H9 (cell line): ENCODE results near the gene CHRDL1. TPM values are rescaled to one million over a fixed set of nuclear protein-coding genes. Genes with fewer than 3 reads are reported as not detected.

Experiments used
- DNase-seq: peaks from one replicate; pipeline ENCODE4 v3.0.0-alpha.2; 2017
- H2AFZ ChIP-seq: one replicate; pipeline ENCODE4 v1.6.1; 2013; ENCODE audit warnings: mild to moderate bottlenecking, low read length, control low read depth, moderate library complexity
- H2AK5ac ChIP-seq: 2 replicates; pipeline ENCODE4 v1.6.1; 2013; ENCODE audit warnings: low read length, control low read depth, mixed read lengths; ENCODE audit not compliant: insufficient read length
- H2BK120ac ChIP-seq: one replicate; pipeline ENCODE4 v1.6.1; 2013; ENCODE audit warnings: low read depth, mild to moderate bottlenecking, low read length, control low read depth, inconsistent platforms; ENCODE audit not compliant: poor library complexity, severe bottlenecking
- H2BK12ac ChIP-seq: 2 replicates; pipeline ENCODE4 v1.6.1; 2013; ENCODE audit warnings: low read length, control low read depth, mixed read lengths, low read depth; ENCODE audit not compliant: insufficient read length
- H2BK15ac ChIP-seq: 2 replicates; pipeline ENCODE4 v1.6.1; 2013; ENCODE audit warnings: low read depth, low read length, control low read depth
- H2BK20ac ChIP-seq: one replicate; pipeline ENCODE4 v1.6.1; 2013; ENCODE audit warnings: low read depth, mild to moderate bottlenecking, low read length, control low read depth, inconsistent platforms; ENCODE audit not compliant: poor library complexity, severe bottlenecking
- H2BK5ac ChIP-seq: 2 replicates; pipeline ENCODE4 v1.6.1; 2013; ENCODE audit warnings: low read length, control low read depth, mixed read lengths; ENCODE audit not compliant: insufficient read length
- H3K14ac ChIP-seq: 2 replicates; pipeline ENCODE4 v1.6.1; 2013; ENCODE audit warnings: low read length, control low read depth; ENCODE audit not compliant: insufficient read depth
- H3K18ac ChIP-seq: 2 replicates; pipeline ENCODE4 v1.6.1; 2013; ENCODE audit warnings: low read depth, mild to moderate bottlenecking, mixed read lengths, low read length, control low read depth; ENCODE audit not compliant: insufficient read length
- H3K23ac ChIP-seq: 2 replicates; pipeline ENCODE4 v1.6.1; 2013; ENCODE audit warnings: low read length, control low read depth, mixed read lengths, low read depth; ENCODE audit not compliant: insufficient read length
- H3K23me2 ChIP-seq: 2 replicates; pipeline ENCODE4 v1.6.1; 2013; ENCODE audit warnings: low read depth, mild to moderate bottlenecking, mixed read lengths, low read length, control low read depth; ENCODE audit not compliant: insufficient read length, poor library complexity, severe bottlenecking
- H3K27ac ChIP-seq: 2 replicates; pipeline ENCODE4 v1.5.1; 2013; ENCODE audit warnings: low read length, control low read depth, mixed read lengths, low read depth; ENCODE audit not compliant: insufficient read length
- H3K27me3 ChIP-seq: 2 replicates; pipeline ENCODE4 v1.6.1; 2013; ENCODE audit warnings: low read length, control low read depth, inconsistent platforms; ENCODE audit not compliant: insufficient read depth
- H3K4ac ChIP-seq: 2 replicates; pipeline ENCODE4 v1.6.1; 2013; ENCODE audit warnings: low read depth, mild to moderate bottlenecking, control low read depth, inconsistent platforms, low read length, moderate library complexity
- H3K4me1 ChIP-seq: 2 replicates; pipeline ENCODE4 v1.6.1; 2013; ENCODE audit warnings: low read length, control low read depth, inconsistent platforms; ENCODE audit not compliant: insufficient read depth
- H3K4me2 ChIP-seq: 2 replicates; pipeline ENCODE4 v1.6.1; 2013; ENCODE audit warnings: low read length, control low read depth, mixed read lengths; ENCODE audit not compliant: insufficient read length, insufficient read depth
- H3K56ac ChIP-seq: 2 replicates; pipeline ENCODE4 v1.6.1; 2013; ENCODE audit warnings: low read depth, mild to moderate bottlenecking, mixed read lengths, low read length, control low read depth; ENCODE audit not compliant: insufficient read length
- H3K79me1 ChIP-seq: 2 replicates; pipeline ENCODE4 v1.6.1; 2013; ENCODE audit warnings: low read depth, mild to moderate bottlenecking, moderate library complexity, low read length, control low read depth, inconsistent platforms; ENCODE audit not compliant: insufficient read depth, poor library complexity, severe bottlenecking
- H3K79me2 ChIP-seq: 2 replicates; pipeline ENCODE4 v1.6.1; 2013; ENCODE audit warnings: low read length, control low read depth, inconsistent platforms; ENCODE audit not compliant: insufficient read depth
- H3K9ac ChIP-seq: 2 replicates; pipeline ENCODE4 v1.6.1; 2013; ENCODE audit warnings: low read length, control low read depth, mixed read lengths; ENCODE audit not compliant: insufficient read length; ENCODE audit errors: extremely low read depth
- H3K9me3 ChIP-seq: one replicate; pipeline ENCODE4 v1.6.1; 2013; ENCODE audit warnings: low read depth, low read length, inconsistent platforms; ENCODE audit not compliant: control insufficient read depth
- H3T11ph ChIP-seq: one replicate; pipeline ENCODE4 v1.6.1; 2013; ENCODE audit warnings: mild to moderate bottlenecking, low read length, control low read depth, inconsistent platforms
- H4K20me1 ChIP-seq: one replicate; pipeline ENCODE4 v1.6.1; 2013; ENCODE audit not compliant: control insufficient read depth, insufficient read length, insufficient read depth
- H4K5ac ChIP-seq: 2 replicates; pipeline ENCODE4 v1.6.1; 2013; ENCODE audit warnings: low read depth, mild to moderate bottlenecking, mixed read lengths, low read length, control low read depth; ENCODE audit not compliant: insufficient read length
- H4K8ac ChIP-seq: replicated peaks from 2 replicates; pipeline ENCODE4 v1.6.1; 2013; ENCODE audit warnings: low read length, control low read depth, mixed read lengths, low read depth; ENCODE audit not compliant: insufficient read length
- H4K91ac ChIP-seq: 2 replicates; pipeline ENCODE4 v1.6.1; 2013; ENCODE audit warnings: low read depth, mild to moderate bottlenecking, moderate library complexity, mixed read lengths, low read length, control low read depth; ENCODE audit not compliant: insufficient read length
- H3K27ac Mint-ChIP-seq, 3 experiments: 2 replicates in 2 of 3; 3 replicates in 1 of 3; pipeline ENCODE4 v1.8.0; 2020 to 2021; ENCODE audit warnings: mixed read lengths in 3 of 3, mild to moderate bottlenecking in 1 of 3, moderate library complexity in 1 of 3
- H3K27me3 Mint-ChIP-seq: 2 replicates; pipeline ENCODE4 v1.8.0; 2021; ENCODE audit warnings: low read depth, mild to moderate bottlenecking, moderate library complexity, mixed read lengths
- H3K36me3 Mint-ChIP-seq, 3 experiments: 2 replicates in 2 of 3; 3 replicates in 1 of 3; pipeline ENCODE4 v1.8.0; 2020 to 2021; ENCODE audit warnings: low read depth in 3 of 3, mixed read lengths in 3 of 3; ENCODE audit not compliant: insufficient read depth in 1 of 3
- H3K4me1 Mint-ChIP-seq, 2 experiments: 2 replicates each; pipeline ENCODE4 v1.8.0; 2020; ENCODE audit warnings: mixed read lengths in 2 of 2
- H3K4me3 Mint-ChIP-seq, 2 experiments: 2 replicates in 1 of 2; 3 replicates in 1 of 2; pipeline ENCODE4 v1.8.0; 2020 to 2021; ENCODE audit warnings: mild to moderate bottlenecking in 2 of 2, mixed read lengths in 2 of 2, moderate library complexity in 1 of 2
- H3K9me3 Mint-ChIP-seq, 2 experiments: 2 replicates in 1 of 2; 3 replicates in 1 of 2; pipeline ENCODE4 v1.8.0; 2020; ENCODE audit warnings: mild to moderate bottlenecking in 2 of 2, mixed read lengths in 2 of 2, moderate library complexity in 1 of 2
- WGBS: extraction: QIAGEN DNeasy Blood & Tissue Kit; methylation state at CpG from one replicate; pipeline ENCODE4 v1.1.7; 2013; ENCODE audit warnings: missing lambda C conversion rate, low lambda C conversion rate, mixed read lengths; ENCODE audit not compliant: insufficient read length; ENCODE audit errors: extremely low coverage; 5-methylcytosine and 5-hydroxymethylcytosine counted together
- total RNA-seq: library from RNA; stranded (reverse); gene quantifications from 2 replicates; pipeline ENCODE4 v1.2.1, GENCODE V29; 2021
- TF ChIP-seq, protein P1 (sequence below): fragments of 200-600 bp; sonication (generic); conservative IDR thresholded peaks from 3 replicates; pipeline ENCODE4 v1.8.0; 2021; ENCODE audit warnings: antibody characterized with exemption, mild to moderate bottlenecking

The CHRDL1 gene
- total RNA-seq, 1 experiment from 2014 or later: 11.8 TPM

DNA sequence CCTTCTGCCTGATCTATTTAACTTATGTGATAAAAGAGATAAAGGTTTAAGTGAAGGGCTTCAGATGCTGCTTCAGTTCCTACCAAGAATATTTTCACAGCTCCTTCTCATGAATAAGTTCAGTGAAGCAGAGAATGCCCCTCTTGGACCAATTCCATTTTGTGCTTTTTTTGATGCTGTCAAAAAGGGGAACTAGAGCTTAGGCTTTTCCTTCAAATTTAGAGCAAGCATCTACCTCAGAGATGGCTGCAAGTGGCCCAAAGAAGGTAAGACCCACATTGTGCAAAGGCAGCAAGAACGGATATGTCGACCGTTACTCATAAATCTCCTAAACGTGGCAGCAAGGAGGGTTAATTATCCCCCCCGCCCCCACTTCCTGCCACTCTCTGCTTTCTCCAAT lies 4.5 kb downstream of the CHRDL1 start:
- Histone ChIP-seq H3K4ac (no peak overlapping the region), H3K23me2 (peaks cover 8% of the 10 kb centered on the region), H3K27ac (no peak overlapping the region), H2BK20ac (no peak overlapping the region), H3K56ac (no peak overlapping the region), H3K14ac (no peak overlapping the region), H2BK12ac (no peak overlapping the region), H2AFZ (no peak overlapping the region), H3K23ac (no peak overlapping the region), H2BK5ac (no peak overlapping the region), H4K20me1 (no peaks in the 10 kb centered on the region), H3K4me1 (peaks cover 2% of the 10 kb centered on the region; the same call in 1 of the 2 replicates), H2BK15ac (no peak overlapping the region), H4K5ac (no peak overlapping the region), H2BK120ac (no peak overlapping the region), H2AK5ac (no peak overlapping the region), H4K91ac (no peak overlapping the region), H3K9ac (no peak overlapping the region), H3T11ph (no peak overlapping the region), H3K9me3 (no peaks in the 10 kb centered on the region), H4K8ac (no peak overlapping the region), H3K79me1 (no peaks in the 10 kb centered on the region), H3K18ac (no peak overlapping the region), H3K4me2 (no peak overlapping the region), H3K79me2 (no peaks in the 10 kb centered on the region), H3K27me3 (no peaks in the 10 kb centered on the region)
- Mint-ChIP-seq H3K4me1 (peaks cover 9 to 14% of the 10 kb centered on the region in 2 experiments), H3K4me3 (no peak overlapping the region), H3K27ac (no peak overlapping the region), H3K9me3 (no peaks in the 10 kb centered on the region), H3K27me3 (peaks cover 19% of the 10 kb centered on the region), H3K36me3 (no peaks in the 10 kb centered on the region)
- WGBS: no CpG with 5 or more reads among the region's 5 CpGs
- TF ChIP-seq, protein P1, sequence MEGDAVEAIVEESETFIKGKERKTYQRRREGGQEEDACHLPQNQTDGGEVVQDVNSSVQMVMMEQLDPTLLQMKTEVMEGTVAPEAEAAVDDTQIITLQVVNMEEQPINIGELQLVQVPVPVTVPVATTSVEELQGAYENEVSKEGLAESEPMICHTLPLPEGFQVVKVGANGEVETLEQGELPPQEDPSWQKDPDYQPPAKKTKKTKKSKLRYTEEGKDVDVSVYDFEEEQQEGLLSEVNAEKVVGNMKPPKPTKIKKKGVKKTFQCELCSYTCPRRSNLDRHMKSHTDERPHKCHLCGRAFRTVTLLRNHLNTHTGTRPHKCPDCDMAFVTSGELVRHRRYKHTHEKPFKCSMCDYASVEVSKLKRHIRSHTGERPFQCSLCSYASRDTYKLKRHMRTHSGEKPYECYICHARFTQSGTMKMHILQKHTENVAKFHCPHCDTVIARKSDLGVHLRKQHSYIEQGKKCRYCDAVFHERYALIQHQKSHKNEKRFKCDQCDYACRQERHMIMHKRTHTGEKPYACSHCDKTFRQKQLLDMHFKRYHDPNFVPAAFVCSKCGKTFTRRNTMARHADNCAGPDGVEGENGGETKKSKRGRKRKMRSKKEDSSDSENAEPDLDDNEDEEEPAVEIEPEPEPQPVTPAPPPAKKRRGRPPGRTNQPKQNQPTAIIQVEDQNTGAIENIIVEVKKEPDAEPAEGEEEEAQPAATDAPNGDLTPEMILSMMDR: no peak
- DNase-seq: no peak
